ENCODE data around the gene METAP1.
"Not testable (repeated sequence)": the region's sequence is repeated elsewhere in the genome, so short reads cannot be mapped to it uniquely, and the experiment has no call there.

The METAP1 gene

DNA sequence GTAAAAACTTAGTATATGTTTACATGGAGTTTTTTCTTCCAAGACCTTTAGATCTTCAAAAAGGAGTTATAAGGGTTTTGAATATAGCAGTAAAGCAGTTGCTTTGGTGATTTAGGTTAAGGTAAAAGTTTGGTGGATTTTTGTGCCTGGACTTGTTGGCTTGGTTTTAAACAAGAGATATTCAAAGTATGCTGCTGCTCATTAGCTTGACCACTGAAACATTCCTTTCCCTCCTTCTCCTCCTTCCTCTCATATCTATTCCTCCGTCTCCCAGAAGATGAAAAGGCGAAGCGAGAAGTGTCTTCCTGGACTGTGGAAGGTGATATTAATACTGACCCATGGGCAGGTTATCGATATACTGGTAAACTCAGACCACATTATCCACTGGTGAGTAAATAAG, 38.4 kb downstream of the METAP1 start:
- intact Hi-C loops (cut with DNase I): no loop called here
- DNase-seq: no peak

DNA sequence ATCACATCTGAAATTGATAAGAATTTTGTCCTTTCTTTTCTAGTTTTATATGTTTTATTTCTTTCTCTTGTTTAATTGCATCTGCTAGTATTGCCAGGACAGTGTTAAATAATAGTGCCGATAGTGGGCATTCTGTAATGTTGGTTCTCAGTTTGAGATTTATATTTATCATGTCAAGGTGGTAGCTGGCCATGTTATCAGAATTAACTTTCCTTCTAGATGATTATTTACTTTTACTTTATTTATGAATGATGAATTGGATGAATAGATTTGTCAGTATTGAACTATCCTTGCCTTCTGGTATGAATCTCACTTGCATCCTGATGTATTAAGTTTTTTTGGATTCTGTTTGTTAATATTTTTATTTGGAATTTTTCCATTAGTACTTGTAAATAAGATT, 42.7 kb downstream of the METAP1 start:
- no peak for DNase-seq
- intact Hi-C loops (cut with DNase I): no loop called here

DNA sequence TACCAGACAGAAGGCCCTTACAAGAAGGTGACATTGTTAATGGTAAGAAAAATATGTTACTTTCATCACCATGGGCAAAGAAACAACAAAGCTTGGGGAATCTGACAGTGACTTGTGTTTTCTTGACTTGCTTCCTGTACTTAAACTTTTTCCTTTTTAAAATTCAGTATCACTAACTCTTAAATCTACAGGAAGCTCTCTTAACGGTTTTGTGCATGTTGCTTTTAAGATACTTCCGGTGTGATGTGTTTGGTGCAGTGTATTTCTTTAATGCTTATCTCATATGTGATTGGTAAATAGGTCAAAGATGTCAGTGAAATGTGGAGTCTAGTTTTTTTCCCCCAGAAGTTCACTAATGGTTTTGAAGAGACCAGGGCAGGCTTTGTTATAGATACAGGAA, 47.8 kb downstream of the METAP1 start:
- intact Hi-C loops (cut with DNase I): no loop called here
- no peak for DNase-seq

DNA sequence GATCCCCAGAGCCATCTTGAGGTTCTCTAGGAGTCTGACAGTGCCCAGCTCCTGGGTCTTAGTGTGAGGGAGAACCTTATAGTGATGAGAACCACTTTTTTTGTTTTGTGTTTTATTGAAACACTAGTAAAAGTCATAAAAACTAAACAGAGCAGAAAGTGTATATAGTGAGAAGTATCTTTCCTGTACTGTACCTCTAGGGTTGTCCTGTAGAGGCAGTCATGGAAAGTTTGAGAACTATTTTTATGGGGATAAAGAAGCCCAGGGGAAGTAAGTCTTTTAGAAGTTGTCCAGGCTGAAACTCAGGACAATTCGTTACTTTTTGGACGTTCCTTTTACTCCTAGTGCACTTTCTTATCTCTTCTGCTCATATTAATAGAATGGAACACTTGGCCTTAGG, 52.2 kb downstream of the METAP1 start:
- intact Hi-C loops (cut with DNase I): no loop called here
- DNase-seq: no peak

DNA sequence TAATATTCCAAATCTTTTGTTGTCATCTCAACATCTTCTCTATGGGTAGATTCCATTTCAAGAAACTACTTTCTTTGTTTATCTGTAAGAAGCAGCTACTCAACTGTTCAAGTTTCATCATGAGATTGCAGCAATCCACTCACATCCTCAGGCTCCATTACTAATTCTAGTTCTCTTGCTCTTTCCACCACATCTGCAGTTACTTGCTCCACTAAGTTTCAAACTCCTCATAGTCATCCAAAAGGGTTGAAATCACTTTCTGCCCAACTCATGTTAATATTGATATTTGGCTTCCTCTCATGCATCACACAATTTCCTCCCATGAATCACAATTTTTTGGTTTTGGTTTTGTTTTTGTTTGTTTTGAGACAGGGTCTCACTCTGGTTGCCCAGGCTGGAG, 57.4 kb downstream of the METAP1 start:
- intact Hi-C loops (cut with DNase I): loop anchor here (5.0 to 10.0 kb wide), 2 partner anchors 56 to 128 kb away; partner anchors contain the start of genes EIF4E and METAP1
- no peak for DNase-seq

DNA sequence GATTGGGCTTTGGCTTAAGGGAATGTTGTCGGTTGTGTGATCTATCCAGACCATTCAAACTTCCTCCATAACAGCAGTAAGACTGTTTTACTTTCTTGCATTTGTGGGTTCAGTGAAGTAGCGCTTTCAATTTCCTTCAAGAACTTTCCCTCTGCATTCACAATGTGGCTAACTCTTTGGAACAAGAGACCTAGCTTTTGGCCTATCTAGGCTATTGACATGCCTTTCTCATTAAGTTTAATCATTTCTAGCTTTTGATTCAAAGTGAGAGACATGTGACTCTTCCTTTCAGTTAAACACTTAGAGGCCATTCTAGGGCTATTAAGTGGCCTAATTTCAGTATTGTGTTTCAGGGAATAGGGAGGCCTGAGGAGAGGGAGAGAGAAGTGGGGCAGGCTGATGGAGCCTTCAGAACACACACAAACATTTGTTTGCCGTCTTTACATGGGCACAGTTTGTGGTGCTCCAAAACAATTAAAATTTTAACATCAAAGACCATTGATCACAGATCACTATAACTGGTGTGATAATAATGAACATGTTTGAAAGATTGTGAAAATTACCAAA, 59.0 kb downstream of the METAP1 start:
- intact Hi-C loops (cut with DNase I): loop anchor here (5.0 to 10.0 kb wide), 2 partner anchors 57 to 130 kb away; partner anchors contain the start of genes EIF4E and METAP1
- DNase-seq: no peak

DNA sequence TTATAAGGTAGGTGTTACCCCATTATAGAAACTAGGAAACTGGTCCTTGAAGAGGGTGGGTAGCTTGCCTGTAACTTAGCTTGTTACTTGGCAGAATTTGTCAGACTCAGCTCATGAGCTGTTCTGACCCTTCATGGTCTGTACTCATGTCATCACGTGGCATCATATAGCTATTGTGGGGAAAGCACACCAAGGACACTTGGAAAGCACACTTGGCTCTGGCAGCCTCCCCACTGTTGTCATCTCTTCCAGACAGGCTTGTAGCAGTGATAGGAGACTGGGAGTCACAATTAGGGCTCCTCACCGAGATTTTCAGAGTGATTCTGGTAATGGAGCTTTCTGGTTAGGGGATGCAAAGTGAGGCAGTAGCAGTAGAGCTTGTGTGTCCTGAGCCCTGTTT, 62.7 kb downstream of the METAP1 start:
- intact Hi-C loops (cut with DNase I): loop anchor here (10.0 kb wide), 1 partner anchor 133 kb away; the partner anchor contains the start of gene EIF4E
- DNase-seq: no peak

DNA sequence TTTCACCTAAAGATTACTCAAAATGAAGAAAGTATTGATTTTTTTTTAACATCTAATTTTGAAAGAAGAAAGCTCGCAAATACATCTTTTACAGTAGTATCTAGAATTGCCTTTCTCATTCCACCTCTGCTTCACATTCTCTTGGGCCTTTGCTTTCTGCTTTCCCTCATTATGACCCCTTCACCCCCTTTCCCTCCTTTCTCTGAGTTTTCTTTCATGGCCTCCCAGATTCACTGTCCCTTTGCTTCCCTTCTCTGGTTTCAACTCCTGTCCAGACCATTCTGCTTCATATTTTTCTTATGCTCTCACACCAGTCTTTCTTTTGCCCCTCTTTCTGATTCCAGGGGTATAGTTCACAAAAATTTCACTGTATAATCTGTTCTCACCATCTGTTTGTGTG, 64.0 kb downstream of the METAP1 start:
- intact Hi-C loops (cut with DNase I): loop anchor here (10.0 kb wide), 1 partner anchor 135 kb away; the partner anchor contains the start of gene EIF4E
- no peak for DNase-seq

DNA sequence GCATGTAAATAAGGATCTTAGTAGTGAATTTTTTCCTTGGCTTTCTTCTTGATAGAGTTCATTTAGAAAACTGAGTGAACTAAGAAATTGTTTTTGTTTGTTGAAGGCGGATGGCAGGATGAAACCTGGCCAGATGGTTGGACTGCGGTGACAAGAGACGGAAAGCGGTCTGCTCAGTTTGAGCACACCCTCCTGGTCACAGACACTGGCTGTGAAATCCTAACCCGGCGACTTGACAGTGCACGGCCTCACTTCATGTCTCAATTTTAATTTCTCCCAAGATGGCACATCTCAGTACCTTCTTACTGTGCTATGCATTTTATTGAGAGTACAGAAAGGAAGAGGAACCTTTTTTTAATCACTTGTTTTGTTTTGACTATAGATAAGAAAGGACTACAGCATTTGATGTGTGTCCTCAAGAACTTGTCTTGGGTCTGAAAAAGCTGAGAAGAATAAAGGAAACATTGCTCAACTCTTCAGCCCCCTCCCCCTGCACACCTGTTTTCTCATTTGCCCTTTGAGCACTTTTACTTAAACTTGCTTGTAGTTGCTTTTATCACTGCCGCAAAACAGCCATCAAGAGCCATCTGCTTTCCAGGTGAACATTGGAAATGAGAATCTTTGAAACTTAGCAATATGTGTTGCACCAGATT, 65.7 kb downstream of the METAP1 start:
- DNase-seq: no peak
- intact Hi-C loops (cut with DNase I): no loop called here

DNA sequence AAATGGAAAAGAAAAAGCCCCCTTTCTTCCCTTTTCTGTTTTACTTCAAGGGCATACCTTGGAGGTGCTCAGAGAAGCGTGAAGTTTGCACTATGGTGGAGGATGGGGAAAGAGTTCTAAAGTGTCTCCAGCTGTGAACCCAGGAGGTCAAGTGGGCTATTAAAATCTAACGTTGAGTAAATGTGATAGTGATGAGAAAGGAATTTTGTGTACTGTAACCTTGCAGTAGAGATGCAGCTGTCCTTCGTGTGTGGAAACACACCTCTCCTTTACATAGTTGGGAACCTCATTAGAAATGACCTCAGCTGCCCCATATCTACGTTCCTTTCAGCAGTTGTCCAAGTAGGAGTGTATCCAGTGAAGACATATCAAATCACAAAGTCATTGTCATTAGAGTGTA, 66.6 kb downstream of the METAP1 start:
- intact Hi-C loops (cut with DNase I): no loop called here
- no peak for DNase-seq

DNA sequence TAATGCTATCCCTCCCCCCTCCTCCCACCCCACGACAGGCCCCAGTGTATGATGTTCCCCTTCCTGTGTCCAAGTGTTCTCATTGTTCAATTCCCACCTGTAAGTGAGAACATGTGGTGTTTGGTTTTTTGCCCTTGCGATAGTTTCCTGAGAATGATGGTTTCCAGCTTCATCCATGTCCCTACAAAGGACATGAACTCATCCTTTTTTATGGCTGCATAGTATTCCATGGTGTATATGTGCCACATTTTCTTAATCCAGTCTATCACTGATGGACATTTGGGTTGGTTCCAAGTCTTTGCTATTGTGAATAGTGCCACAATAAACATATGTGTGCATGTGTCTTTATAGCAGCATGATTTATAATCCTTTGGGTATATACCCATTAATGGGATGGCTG, 70.0 kb downstream of the METAP1 start:
- intact Hi-C loops (cut with DNase I); DNase-seq: not testable (repeated sequence)

DNA sequence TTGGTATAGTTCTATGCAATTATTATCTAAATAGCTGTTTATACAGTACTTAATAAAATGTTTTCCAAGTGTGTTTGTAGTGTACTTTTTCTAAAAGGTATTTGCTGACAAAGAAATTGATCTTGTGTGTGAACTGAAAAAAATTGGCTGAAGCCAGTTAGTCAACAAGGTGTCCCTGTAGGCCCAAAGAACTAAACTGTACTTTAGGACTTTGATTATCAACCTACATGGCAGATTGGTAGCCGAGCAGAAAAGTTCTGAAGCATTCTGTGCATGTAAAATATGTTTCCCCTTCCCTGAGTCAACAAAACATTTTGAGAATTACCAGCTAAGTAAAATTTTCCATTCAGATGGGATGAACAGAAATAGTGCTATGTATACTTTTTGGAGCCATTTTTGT, 72.1 kb downstream of the METAP1 start:
- intact Hi-C loops (cut with DNase I): no loop called here

DNA sequence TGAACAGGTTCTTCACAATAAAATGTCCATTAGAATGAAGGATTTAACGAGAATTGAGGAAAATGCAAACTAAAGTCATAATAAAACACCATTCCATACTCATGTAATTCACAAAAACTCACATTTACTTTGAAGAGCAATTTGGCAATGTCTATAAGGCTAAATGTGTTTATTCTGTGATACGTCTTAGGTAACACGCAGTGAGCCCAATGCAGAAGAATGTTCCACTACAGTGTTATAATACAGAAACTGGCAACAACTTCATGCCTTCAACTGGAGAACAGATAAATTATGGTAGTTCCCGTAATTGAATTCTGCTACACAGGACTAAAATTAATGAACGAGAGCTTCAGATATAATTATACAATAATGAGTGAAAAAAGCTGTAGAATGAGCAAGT, 75.6 kb downstream of the METAP1 start:
- intact Hi-C loops (cut with DNase I): no loop called here
- DNase-seq: no peak

More for the DNA sequence above, 72.1 kb downstream of the METAP1 start:
- DNase-seq: no peak

DNA sequence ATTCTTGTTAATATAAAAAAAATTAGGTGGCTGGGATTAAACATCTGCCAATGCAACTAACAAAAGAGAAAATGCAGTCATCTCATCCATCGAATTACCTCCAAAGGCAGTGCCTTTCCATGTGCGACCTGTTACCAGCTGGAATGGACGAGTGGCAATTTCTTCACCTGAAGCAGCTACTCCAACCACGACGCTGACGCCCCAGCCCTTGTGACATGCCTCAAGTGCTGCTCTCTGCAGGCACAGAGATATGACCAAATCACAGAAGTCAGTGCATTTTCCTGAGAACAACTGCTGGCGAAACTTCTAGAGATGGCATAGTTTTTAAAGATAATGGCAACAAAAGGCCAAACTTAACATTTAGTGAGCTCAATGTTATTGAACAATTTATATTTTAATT, 79.3 kb downstream of the METAP1 start:
- no peak for DNase-seq
- intact Hi-C loops (cut with DNase I): no loop called here

DNA sequence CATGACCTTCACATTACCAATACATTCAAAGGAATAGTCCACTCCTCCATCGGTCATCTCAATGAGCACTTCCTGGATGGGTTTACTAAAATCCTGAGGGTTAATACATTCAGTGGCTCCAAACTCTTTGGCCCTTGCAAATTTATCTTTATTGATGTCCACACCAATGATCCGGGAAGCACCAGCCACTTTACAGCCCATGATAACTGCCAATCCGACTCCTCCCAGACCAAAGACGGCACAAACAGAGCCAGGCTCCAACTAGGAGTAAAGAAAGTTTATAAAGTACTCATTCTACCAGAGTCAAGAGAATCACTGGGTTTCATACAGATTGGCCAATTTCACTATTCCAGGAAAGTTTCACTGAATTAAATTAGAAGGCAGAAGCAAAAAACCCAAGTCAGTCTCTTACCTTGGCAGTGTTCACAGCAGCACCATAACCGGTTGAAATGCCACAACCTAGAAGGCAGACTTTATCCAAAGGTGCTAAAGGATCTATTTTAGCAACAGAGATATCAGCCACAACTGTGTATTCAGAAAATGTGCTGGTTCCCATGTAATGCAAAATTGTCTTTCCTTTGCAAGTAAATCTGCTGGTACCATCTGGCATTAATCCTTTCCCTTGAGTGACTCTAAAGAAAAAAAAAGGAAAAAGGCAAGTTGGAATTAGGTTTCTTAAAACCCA, 80.9 kb downstream of the METAP1 start:
- intact Hi-C loops (cut with DNase I): no loop called here
- no peak for DNase-seq

DNA sequence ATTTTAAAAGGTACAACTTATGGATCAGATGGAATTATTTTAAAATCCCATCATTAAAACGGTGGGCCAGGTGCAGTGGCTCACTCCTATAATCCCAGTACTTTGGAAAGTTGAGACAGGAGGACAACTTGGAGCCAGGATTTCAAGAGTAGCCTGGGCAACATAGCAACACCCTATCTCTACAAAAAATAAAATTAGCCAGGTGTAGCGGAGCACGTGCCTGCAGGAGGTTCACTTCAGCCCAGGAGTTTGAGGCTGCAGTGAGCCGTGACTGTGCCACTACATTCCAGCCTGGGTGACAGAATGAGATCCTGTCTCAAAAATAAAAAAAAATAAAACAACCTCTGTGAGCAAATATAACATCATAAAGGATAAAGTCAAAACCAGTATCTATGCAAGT, 81.7 kb downstream of the METAP1 start:
- intact Hi-C loops (cut with DNase I): no loop called here
- no peak for DNase-seq

DNA sequence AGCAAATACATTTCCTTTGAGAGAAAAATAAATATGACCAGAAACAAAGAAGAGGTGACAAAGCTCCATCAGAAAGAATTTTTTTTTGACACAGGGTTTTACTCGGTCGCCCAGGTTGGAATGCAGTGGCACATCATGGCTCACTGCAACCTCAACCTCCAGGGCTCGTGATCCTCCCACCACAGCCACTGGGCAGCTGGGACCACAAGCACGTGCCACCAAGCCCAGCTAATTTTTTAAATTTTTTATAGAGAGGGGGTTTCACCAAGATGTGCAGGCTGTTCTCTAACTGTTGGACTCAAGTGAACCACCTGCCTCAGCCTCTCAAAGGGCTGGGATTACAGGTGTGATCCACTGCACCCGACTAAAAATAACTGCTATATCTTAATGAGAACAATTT, 82.8 kb downstream of the METAP1 start:
- intact Hi-C loops (cut with DNase I): no loop called here
- no peak for DNase-seq

DNA sequence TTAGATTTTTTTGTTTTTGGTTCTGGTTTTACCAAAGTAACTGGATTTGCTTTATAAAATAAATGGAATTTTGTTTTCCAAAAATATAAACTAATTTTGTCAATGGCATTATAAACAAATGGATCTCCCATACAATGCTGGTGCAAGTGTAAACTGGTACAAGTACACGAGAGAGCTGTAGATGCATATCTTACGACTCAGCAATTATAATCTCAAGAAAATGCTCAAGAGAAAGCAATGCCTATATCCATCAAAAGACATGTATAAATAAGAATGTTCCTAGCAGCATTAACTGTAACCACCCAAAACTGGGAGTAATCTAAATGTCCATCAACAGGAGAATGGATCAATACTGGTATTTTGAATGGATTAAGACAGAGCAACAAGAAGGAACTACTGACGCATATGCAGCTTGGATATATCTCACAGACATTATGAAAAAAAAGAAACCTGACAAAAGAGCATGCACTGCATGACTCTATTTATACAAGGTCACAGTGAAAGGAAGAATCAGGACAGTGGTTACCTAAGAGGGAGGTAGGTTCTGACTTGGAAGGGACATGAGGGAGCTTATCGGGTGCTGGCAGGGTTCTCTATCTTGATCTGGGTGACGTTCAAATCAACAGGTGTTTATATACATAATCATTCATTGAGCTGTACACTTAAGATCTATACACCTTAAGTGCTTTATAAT, 83.6 kb downstream of the METAP1 start:
- DNase-seq: no peak
- intact Hi-C loops (cut with DNase I): no loop called here

DNA sequence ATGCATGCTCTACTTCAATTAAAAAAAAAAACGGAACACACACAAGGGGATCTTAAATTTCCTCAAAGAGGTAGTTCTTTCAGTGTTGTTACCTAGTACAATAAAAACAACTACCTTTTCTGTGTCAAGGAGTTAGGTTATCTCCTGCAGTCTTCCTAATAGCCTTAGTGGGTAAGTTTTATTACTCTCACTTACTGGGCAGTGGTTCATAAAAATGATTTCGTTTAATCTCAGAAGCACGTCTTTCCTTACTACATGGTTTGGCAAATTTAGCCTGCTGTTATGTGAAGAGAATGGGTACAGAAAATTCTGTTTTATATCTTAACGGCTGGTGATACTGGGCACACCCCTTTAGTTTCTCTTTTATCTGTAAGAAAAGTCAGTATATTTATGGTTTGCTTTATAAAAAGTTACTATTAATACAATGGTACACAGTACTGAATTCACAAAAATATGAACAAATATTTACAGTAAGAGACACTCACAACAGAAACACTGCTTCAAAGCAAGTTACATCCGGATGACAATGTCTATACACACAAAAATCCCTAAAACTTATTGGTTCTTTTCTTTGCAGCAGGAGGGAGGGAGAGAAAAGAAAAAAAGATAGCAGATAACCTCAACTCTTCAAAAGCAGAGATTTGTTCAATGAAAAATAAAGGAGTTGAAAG, 84.2 kb downstream of the METAP1 start:
- intact Hi-C loops (cut with DNase I): no loop called here

More for the DNA sequence above, 84.2 kb downstream of the METAP1 start:
- no peak for DNase-seq
